ENCODE measurements around the gene CAMTA1. TPM values are rescaled to one million over a fixed set of nuclear protein-coding genes. Genes with fewer than 3 reads are reported as not detected.

Gene CAMTA1
- total RNA-seq, 1 donor from 2014 or later = 109 TPM

GRCh38 chr1:6927626-6928025 is 142.4 kb downstream of the CAMTA1 start:
- no peaks in the 10 kb centered on the region for H3K36me3 Mint-ChIP-seq (ENCODE audit: low read depth)
- H3K4me1 Mint-ChIP-seq = peaks cover 7% of the 10 kb centered on the region
- no peak for DNase-seq (ENCODE audit: low read depth, low spot score)
- H3K27ac Mint-ChIP-seq (ENCODE audit: unreplicated experiment) = no peak overlapping the region
- no peaks in the 10 kb centered on the region for H3K27me3 Mint-ChIP-seq (ENCODE audit: low read depth)
- no peak for TF ChIP-seq CTCF (conservative IDR thresholded peaks at IDR 0.05)
- H3K9me3 Mint-ChIP-seq = no peaks in the 10 kb centered on the region
- H3K4me3 Mint-ChIP-seq = no peak overlapping the region

- Mint-ChIP-seq H3K27ac (ENCODE audit: unreplicated experiment) (no peak overlapping the region), H3K4me1 (peaks cover 3% of the 10 kb centered on the region), H3K4me3 (no peak overlapping the region), H3K27me3 (ENCODE audit: low read depth) (no peaks in the 10 kb centered on the region), H3K9me3 (no peaks in the 10 kb centered on the region), H3K36me3 (ENCODE audit: low read depth) (no peaks in the 10 kb centered on the region)
- TF ChIP-seq CTCF (conservative IDR thresholded peaks at IDR 0.05) = no peak
- no peak for DNase-seq (ENCODE audit: low read depth, low spot score)
Observed at GRCh38 chr1:6928106-6928885, 143.0 kb downstream of the CAMTA1 start.

- Mint-ChIP-seq H3K4me3 (no peak overlapping the region), H3K4me1 (no peaks in the 10 kb centered on the region), H3K9me3 (no peaks in the 10 kb centered on the region), H3K36me3 (ENCODE audit: low read depth) (no peaks in the 10 kb centered on the region), H3K27me3 (ENCODE audit: low read depth) (peaks cover 7% of the 10 kb centered on the region), H3K27ac (ENCODE audit: unreplicated experiment) (no peak overlapping the region)
- DNase-seq (ENCODE audit: low read depth, low spot score) = no peak
- no peak for TF ChIP-seq CTCF (conservative IDR thresholded peaks at IDR 0.05)
Observed at GRCh38 chr1:6930732-6931300, 145.6 kb downstream of the CAMTA1 start.

- no peak for DNase-seq (ENCODE audit: low read depth, low spot score)
- Mint-ChIP-seq H3K4me3 (no peak overlapping the region), H3K36me3 (ENCODE audit: low read depth) (no peaks in the 10 kb centered on the region), H3K27ac (ENCODE audit: unreplicated experiment) (no peak overlapping the region), H3K9me3 (no peaks in the 10 kb centered on the region), H3K4me1 (no peaks in the 10 kb centered on the region), H3K27me3 (ENCODE audit: low read depth) (peaks cover 7% of the 10 kb centered on the region)
- TF ChIP-seq CTCF (conservative IDR thresholded peaks at IDR 0.05) = no peak
Observed at GRCh38 chr1:6935361-6935883, 150.2 kb downstream of the CAMTA1 start.

GRCh38 chr1:6935911-6936690 is 150.8 kb downstream of the CAMTA1 start:
- H3K27ac Mint-ChIP-seq (ENCODE audit: unreplicated experiment) = no peak overlapping the region
- H3K4me3 Mint-ChIP-seq = no peak overlapping the region
- no peaks in the 10 kb centered on the region for H3K36me3 Mint-ChIP-seq (ENCODE audit: low read depth)
- no peaks in the 10 kb centered on the region for H3K4me1 Mint-ChIP-seq
- DNase-seq (ENCODE audit: low read depth, low spot score) = no peak
- TF ChIP-seq CTCF (conservative IDR thresholded peaks at IDR 0.05) = no peak
- H3K27me3 Mint-ChIP-seq (ENCODE audit: low read depth) = peaks cover 7% of the 10 kb centered on the region
- no peaks in the 10 kb centered on the region for H3K9me3 Mint-ChIP-seq

All from neural crest cell (in vitro differentiated cells).